HG03064 (cell line): ENCODE results near the gene CAMTA1.
"Not testable (repeated sequence)": the region's sequence is repeated elsewhere in the genome, so short reads cannot be mapped to it uniquely, and the experiment has no call there.

Source experiments
- ATAC-seq: cut with Tn5 transposase; IDR thresholded peaks from one replicate; pipeline ENCODE4 v1.9.1; 2021; ENCODE audit warnings: low read depth; ENCODE audit not compliant: unreplicated experiment

CAMTA1 gene

GRCh38 chr1:6845786-6846185 is 60.5 kb downstream of the CAMTA1 start:
- ATAC-seq, result not testable (repeated sequence)

GRCh38 chr1:6848816-6849215 is 63.6 kb downstream of the CAMTA1 start:
- no peak for ATAC-seq

- no peak for ATAC-seq
Measured at GRCh38 chr1:6850537-6850936, 65.3 kb downstream of the CAMTA1 start.

GRCh38 chr1:6852136-6852890 is 67.1 kb downstream of the CAMTA1 start:
- no peak for ATAC-seq

- no peak for ATAC-seq
Measured at GRCh38 chr1:6854166-6854565, 68.9 kb downstream of the CAMTA1 start.

- ATAC-seq, result no peak
Measured at GRCh38 chr1:6857831-6858230, 72.6 kb downstream of the CAMTA1 start.

GRCh38 chr1:6858596-6858995 is 73.3 kb downstream of the CAMTA1 start:
- ATAC-seq, result no peak

GRCh38 chr1:6859415-6860343 is 74.4 kb downstream of the CAMTA1 start:
- ATAC-seq, result no peak

GRCh38 chr1:6860401-6860800 is 75.1 kb downstream of the CAMTA1 start:
- no peak for ATAC-seq

GRCh38 chr1:6861075-6861724 is 75.9 kb downstream of the CAMTA1 start:
- no peak for ATAC-seq

- ATAC-seq, result no peak
Measured at GRCh38 chr1:6862906-6863305, 77.7 kb downstream of the CAMTA1 start.

GRCh38 chr1:6864166-6864565 is 78.9 kb downstream of the CAMTA1 start:
- ATAC-seq, result no peak

- no peak for ATAC-seq
Measured at GRCh38 chr1:6866825-6867224, 81.6 kb downstream of the CAMTA1 start.

GRCh38 chr1:6867321-6867720 is 82.1 kb downstream of the CAMTA1 start:
- no peak for ATAC-seq

GRCh38 chr1:6867729-6868659 is 82.7 kb downstream of the CAMTA1 start:
- no peak for ATAC-seq

- ATAC-seq, result no peak
Measured at GRCh38 chr1:6868660-6869380, 83.6 kb downstream of the CAMTA1 start.

GRCh38 chr1:6869545-6869944 is 84.3 kb downstream of the CAMTA1 start:
- no peak for ATAC-seq

GRCh38 chr1:6870086-6870485 is 84.8 kb downstream of the CAMTA1 start:
- ATAC-seq, result no peak

GRCh38 chr1:6870571-6870970 is 85.3 kb downstream of the CAMTA1 start:
- no peak for ATAC-seq
